ENCODE data around the gene KDM4B.

- TF ChIP-seq TAF1 (IDR thresholded peaks at IDR 0.05; ENCODE audit: borderline replicate concordance, low read depth, low read length) (no peak), POLR2A (IDR thresholded peaks at IDR 0.05; ENCODE audit: low read depth, low read length) (no peak), POLR2AphosphoS5 (IDR thresholded peaks at IDR 0.05; ENCODE audit: low read depth, low read length) (no peak)
Observed at GRCh38 chr19:5073153-5073844, 104.4 kb downstream of the KDM4B start.

Measured in GM12892 (cell line).